Measurements from ENCODE around the gene SHROOM3. TPM values are rescaled to one million over a fixed set of nuclear protein-coding genes. Genes with fewer than 3 reads are reported as not detected.
A peak's percentile ranks its signal among the peaks of the same experiment; 100 is the strongest.

Gene SHROOM3
- total RNA-seq, 2 donors from 2014 or later = 18.1 to 21.8 TPM

- H3K27ac ChIP-seq (ENCODE audit: low read depth, low read length) = no peak overlapping the region
- no peaks in the 10 kb centered on the region for H3K9me3 ChIP-seq (ENCODE audit: control insufficient read depth, low read length)
- WGBS, 2 experiments (ENCODE audit: insufficient coverage in 1 of 2, insufficient read length in 1 of 2) = 92% methylated on average over 1 of the region's 2 CpGs; no CpG with 5 or more reads in 1 of the 2 experiments
- H3K4me1 ChIP-seq (ENCODE audit: control insufficient read depth, insufficient read depth, low read length) = peaks cover 39% of the 10 kb centered on the region
- Mint-ChIP-seq H3K4me1 (peaks cover 74% of the 10 kb centered on the region), H3K27me3 (ENCODE audit: insufficient read depth) (peaks cover 4% of the 10 kb centered on the region), H3K9me3 (no peaks in the 10 kb centered on the region), H3K36me3 (ENCODE audit: low read depth) (no peaks in the 10 kb centered on the region), H3K27ac (no peak overlapping the region), H3K4me3 (no peak overlapping the region)
- no peak overlapping the region for H3K9ac ChIP-seq (ENCODE audit: extremely low read depth, low read length, poor library complexity, severe bottlenecking)
- no peak overlapping the region for H3K4me3 ChIP-seq (ENCODE audit: low read length)
- H3K36me3 ChIP-seq (ENCODE audit: control insufficient read depth, insufficient read depth, low read length) = no peaks in the 10 kb centered on the region
- H3K27me3 ChIP-seq (ENCODE audit: control insufficient read depth, insufficient read depth, low read length, poor library complexity, severe bottlenecking) = no peaks in the 10 kb centered on the region
- DNase-seq = no peak
- TF ChIP-seq CTCF (conservative IDR thresholded peaks at IDR 0.05) = no peak
These were observed 257.7 kb downstream of the SHROOM3 start for GRCh38 chr4:76692761-76693160.

GRCh38 chr4:76694056-76694455, 259.0 kb downstream of the SHROOM3 start:
- Mint-ChIP-seq H3K36me3 (ENCODE audit: low read depth) (no peaks in the 10 kb centered on the region), H3K27me3 (ENCODE audit: insufficient read depth) (no peaks in the 10 kb centered on the region), H3K4me1 (peaks cover 74% of the 10 kb centered on the region), H3K27ac (no peak overlapping the region), H3K4me3 (no peak overlapping the region), H3K9me3 (no peaks in the 10 kb centered on the region)
- no peaks in the 10 kb centered on the region for H3K36me3 ChIP-seq (ENCODE audit: control insufficient read depth, insufficient read depth, low read length)
- H3K27me3 ChIP-seq (ENCODE audit: control insufficient read depth, insufficient read depth, low read length, poor library complexity, severe bottlenecking) = no peaks in the 10 kb centered on the region
- no peak overlapping the region for H3K27ac ChIP-seq (ENCODE audit: low read depth, low read length)
- no peak overlapping the region for H3K9ac ChIP-seq (ENCODE audit: extremely low read depth, low read length, poor library complexity, severe bottlenecking)
- DNase-seq = no peak
- peaks cover 34% of the 10 kb centered on the region for H3K4me1 ChIP-seq (ENCODE audit: control insufficient read depth, insufficient read depth, low read length)
- peak overlapping the region; percentile 25 for H3K4me3 ChIP-seq (ENCODE audit: low read length)
- WGBS, 2 experiments (ENCODE audit: insufficient coverage in 1 of 2, insufficient read length in 1 of 2) = 88 to 90% methylated on average over 1 of the region's 1 CpG
- TF ChIP-seq CTCF (conservative IDR thresholded peaks at IDR 0.05) = no peak
- H3K9me3 ChIP-seq (ENCODE audit: control insufficient read depth, low read length) = no peaks in the 10 kb centered on the region

GRCh38 chr4:76696109-76696508, 261.1 kb downstream of the SHROOM3 start:
- Histone ChIP-seq H3K27ac (ENCODE audit: low read depth, low read length) (peak overlapping the region; percentile 83), H3K27me3 (ENCODE audit: control insufficient read depth, insufficient read depth, low read length, poor library complexity, severe bottlenecking) (no peaks in the 10 kb centered on the region), H3K9ac (ENCODE audit: extremely low read depth, low read length, poor library complexity, severe bottlenecking) (no peak overlapping the region), H3K4me1 (ENCODE audit: control insufficient read depth, insufficient read depth, low read length) (peaks cover 28% of the 10 kb centered on the region), H3K9me3 (ENCODE audit: control insufficient read depth, low read length) (no peaks in the 10 kb centered on the region), H3K36me3 (ENCODE audit: control insufficient read depth, insufficient read depth, low read length) (no peaks in the 10 kb centered on the region), H3K4me3 (ENCODE audit: low read length) (no peak overlapping the region)
- Mint-ChIP-seq H3K27ac (peak overlapping the region; percentile 91), H3K36me3 (ENCODE audit: low read depth) (no peaks in the 10 kb centered on the region), H3K27me3 (ENCODE audit: insufficient read depth) (no peaks in the 10 kb centered on the region), H3K9me3 (no peaks in the 10 kb centered on the region), H3K4me1 (peaks cover 70% of the 10 kb centered on the region), H3K4me3 (no peak overlapping the region)
- DNase-seq = peak; percentile 92
- TF ChIP-seq CTCF (conservative IDR thresholded peaks at IDR 0.05) = no peak
- 10 to 20% methylated on average over 7 of the region's 7 CpGs for WGBS, 2 experiments (ENCODE audit: insufficient coverage in 1 of 2, insufficient read length in 1 of 2)

Data from endodermal cell (in vitro differentiated cells).